ENCODE results near the gene DACT2.

Gene DACT2

DNA sequence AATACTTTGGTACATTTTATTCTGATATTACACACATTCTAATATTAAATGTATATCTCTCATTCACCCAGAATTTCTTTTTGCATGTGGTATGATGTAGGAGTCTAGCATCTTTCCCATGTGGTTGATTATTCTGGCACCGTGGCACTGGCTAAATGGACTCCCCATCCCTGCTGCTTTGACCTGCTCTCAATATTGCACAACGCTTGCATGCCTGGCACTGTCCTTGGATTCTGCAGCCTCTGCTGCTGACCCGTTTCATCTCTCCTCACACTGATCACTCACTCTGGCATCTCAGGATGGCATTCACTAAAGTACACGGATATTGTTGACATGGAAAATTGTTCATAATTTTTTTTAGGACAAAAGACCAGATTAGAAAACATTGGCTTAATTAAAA, 11.5 kb upstream of the DACT2 start:
- peaks cover 0 to 5% (median 0%) of the 10 kb centered on the region in 5 donors for H3K4me1 ChIP-seq (ENCODE audit: control insufficient read depth in 5 of 5, insufficient read depth in 5 of 5, low read length in 5 of 5)

DNA sequence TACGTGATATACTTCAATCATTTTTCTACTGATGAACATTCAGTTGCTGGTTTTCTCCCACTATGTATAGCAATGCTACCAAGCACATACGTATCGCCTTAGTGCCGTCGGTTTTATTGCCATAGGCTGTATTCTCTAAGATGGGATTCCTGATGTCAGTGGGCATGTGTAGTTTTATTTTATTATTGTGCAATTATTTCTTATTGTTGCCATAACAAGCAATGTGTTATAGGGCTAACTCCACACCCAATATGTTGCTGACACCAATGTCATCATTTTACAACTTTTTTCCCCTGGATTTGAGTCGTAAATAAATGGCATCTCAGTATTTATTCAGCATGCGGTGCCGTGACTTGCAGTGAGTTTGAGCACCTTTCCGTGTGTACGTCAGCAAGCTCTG, 10.8 kb upstream of the DACT2 start:
- Histone ChIP-seq H3K27ac (ENCODE audit: low read depth, low read length) (no peak overlapping the region), H3K9me3 (ENCODE audit: control insufficient read depth in 5 of 5, low read length in 5 of 5) (no peaks in the 10 kb centered on the region), H3K27me3 (ENCODE audit: control insufficient read depth in 5 of 5, insufficient read depth in 4 of 5, low read length in 5 of 5) (peaks cover 0 to 5% (median 3%) of the 10 kb centered on the region in 5 donors), H3K36me3 (ENCODE audit: control insufficient read depth in 5 of 5, insufficient read depth in 5 of 5, low read length in 5 of 5) (no peaks in the 10 kb centered on the region), H3K4me3 (ENCODE audit: low read depth in 1 of 5, low read length in 5 of 5) (no peak overlapping the region), H3K9ac (ENCODE audit: low read length in 5 of 5) (no peak overlapping the region), H3K4me1 (ENCODE audit: control insufficient read depth in 5 of 5, insufficient read depth in 5 of 5, low read length in 5 of 5) (peaks cover 0 to 5% (median 0%) of the 10 kb centered on the region in 5 donors)

More for the DNA sequence above, 11.5 kb upstream of the DACT2 start:
- peaks cover 0 to 6% (median 5%) of the 10 kb centered on the region in 5 donors for H3K27me3 ChIP-seq (ENCODE audit: control insufficient read depth in 5 of 5, insufficient read depth in 4 of 5, low read length in 5 of 5)
- H3K36me3 ChIP-seq (ENCODE audit: control insufficient read depth in 5 of 5, insufficient read depth in 5 of 5, low read length in 5 of 5) = no peaks in the 10 kb centered on the region
- H3K4me3 ChIP-seq (ENCODE audit: low read depth in 1 of 5, low read length in 5 of 5) = no peak overlapping the region
- no peak overlapping the region for H3K27ac ChIP-seq (ENCODE audit: low read depth, low read length)
- no peaks in the 10 kb centered on the region for H3K9me3 ChIP-seq (ENCODE audit: control insufficient read depth in 5 of 5, low read length in 5 of 5)
- no peak overlapping the region for H3K9ac ChIP-seq (ENCODE audit: low read length in 5 of 5)

DNA sequence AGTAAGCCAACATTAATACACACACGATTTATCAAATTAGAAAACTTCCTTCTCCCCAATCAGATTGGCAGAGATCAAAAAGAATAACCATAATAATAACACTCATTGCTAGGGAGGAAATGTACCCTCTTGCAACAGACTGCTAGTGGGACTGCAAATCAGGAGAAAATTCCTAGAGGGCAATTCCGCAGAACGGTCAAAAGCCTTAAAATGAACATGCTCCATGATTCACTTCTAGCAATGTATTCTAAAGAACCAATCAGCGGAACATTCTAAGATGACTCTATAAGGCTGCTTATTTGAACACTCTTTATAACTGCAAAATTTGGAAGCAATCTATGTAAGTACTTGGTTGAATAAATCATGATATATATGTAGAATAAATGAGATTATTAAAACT, 8.5 kb upstream of the DACT2 start:
- Histone ChIP-seq H3K27me3 (ENCODE audit: control insufficient read depth in 5 of 5, insufficient read depth in 4 of 5, low read length in 5 of 5) (peaks cover 0 to 5% (median 3%) of the 10 kb centered on the region in 5 donors), H3K4me1 (ENCODE audit: control insufficient read depth in 5 of 5, insufficient read depth in 5 of 5, low read length in 5 of 5) (peaks cover 0 to 5% (median 0%) of the 10 kb centered on the region in 5 donors), H3K36me3 (ENCODE audit: control insufficient read depth in 5 of 5, insufficient read depth in 5 of 5, low read length in 5 of 5) (no peaks in the 10 kb centered on the region), H3K27ac (ENCODE audit: low read depth, low read length) (no peak overlapping the region), H3K9ac (ENCODE audit: low read length in 5 of 5) (no peak overlapping the region), H3K9me3 (ENCODE audit: control insufficient read depth in 5 of 5, low read length in 5 of 5) (no peaks in the 10 kb centered on the region), H3K4me3 (ENCODE audit: low read depth in 1 of 5, low read length in 5 of 5) (no peak overlapping the region)

DNA sequence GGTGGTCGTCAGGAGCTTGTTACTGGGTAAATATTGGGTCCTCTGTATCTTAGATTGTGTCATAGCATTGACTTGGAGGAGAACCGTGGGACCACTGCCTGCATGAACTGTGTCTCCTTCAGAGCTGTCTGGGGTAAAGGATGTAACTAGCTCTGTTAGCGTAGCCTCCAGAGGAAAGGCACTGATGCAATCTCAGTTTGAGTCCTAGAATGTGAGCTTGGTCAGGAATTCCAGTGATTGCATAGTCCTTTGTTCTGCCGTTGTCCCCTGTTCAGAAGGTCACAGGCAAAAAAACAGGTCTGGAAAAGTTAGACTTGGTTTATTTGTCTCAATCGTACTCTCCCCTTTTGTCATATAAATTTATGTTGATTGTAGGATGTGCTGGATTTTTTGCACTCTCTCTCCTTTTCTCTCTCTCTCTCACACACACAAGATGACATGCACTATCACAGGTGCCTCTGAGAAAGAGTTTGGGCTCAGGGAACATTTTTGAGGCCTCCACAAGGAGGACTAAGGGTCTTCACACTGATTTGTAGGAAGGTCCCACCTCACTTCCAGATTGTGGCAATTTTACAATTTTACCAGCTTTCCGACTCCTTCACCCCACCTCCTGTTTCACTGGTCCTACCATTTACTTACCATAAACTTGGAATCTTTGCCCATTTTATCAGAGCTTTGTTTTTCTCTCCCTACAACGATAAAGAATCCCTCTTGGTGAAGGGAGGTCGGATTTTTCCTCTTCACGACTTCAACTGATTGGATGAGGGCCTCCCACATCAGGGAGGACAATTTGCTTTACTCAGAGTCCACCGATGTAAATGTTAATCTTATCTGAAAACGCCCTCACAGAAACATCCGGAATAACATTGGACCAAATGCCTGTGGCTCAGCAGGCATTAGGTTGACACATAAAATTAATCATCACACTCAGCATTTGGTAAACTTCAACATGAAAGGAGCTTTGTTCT, 7.0 kb upstream of the DACT2 start:
- Histone ChIP-seq H3K9ac (ENCODE audit: low read length in 5 of 5) (no peak overlapping the region), H3K4me1 (ENCODE audit: control insufficient read depth in 5 of 5, insufficient read depth in 5 of 5, low read length in 5 of 5) (peaks cover 0 to 5% (median 0%) of the 10 kb centered on the region in 5 donors), H3K36me3 (ENCODE audit: control insufficient read depth in 5 of 5, insufficient read depth in 5 of 5, low read length in 5 of 5) (no peaks in the 10 kb centered on the region), H3K4me3 (ENCODE audit: low read depth in 1 of 5, low read length in 5 of 5) (no peak overlapping the region), H3K27me3 (ENCODE audit: control insufficient read depth in 5 of 5, insufficient read depth in 4 of 5, low read length in 5 of 5) (peaks cover 0 to 3% (median 3%) of the 10 kb centered on the region in 5 donors), H3K9me3 (ENCODE audit: control insufficient read depth in 5 of 5, low read length in 5 of 5) (no peaks in the 10 kb centered on the region), H3K27ac (ENCODE audit: low read depth, low read length) (no peak overlapping the region)

DNA sequence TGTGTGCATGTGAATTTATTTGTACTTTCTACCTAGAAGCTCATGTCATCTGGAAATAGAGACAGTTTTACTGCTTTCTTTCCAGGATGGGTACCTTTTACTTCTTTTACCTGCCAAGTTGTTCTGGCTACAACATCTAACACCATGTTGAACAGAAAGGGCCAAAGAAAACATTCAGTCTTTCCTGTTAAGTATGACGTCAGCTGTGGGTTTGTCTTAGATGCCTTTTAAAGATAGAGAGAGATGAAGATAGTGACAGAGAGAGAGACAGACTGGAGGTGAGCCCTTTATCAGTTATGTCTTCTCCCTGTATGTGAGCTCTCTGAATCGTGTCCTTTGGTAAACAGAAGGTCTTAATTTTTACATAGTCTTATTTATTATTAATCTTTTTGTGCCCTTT, 3.4 kb upstream of the DACT2 start:
- peaks cover 0 to 5% (median 0%) of the 10 kb centered on the region in 5 donors for H3K4me1 ChIP-seq (ENCODE audit: control insufficient read depth in 5 of 5, insufficient read depth in 5 of 5, low read length in 5 of 5)
- no peak overlapping the region for H3K9ac ChIP-seq (ENCODE audit: low read length in 5 of 5)
- no peak overlapping the region for H3K4me3 ChIP-seq (ENCODE audit: low read depth in 1 of 5, low read length in 5 of 5)
- H3K27me3 ChIP-seq (ENCODE audit: control insufficient read depth in 5 of 5, insufficient read depth in 4 of 5, low read length in 5 of 5) = peaks cover 7 to 28% (median 17%) of the 10 kb centered on the region in 5 donors
- H3K36me3 ChIP-seq (ENCODE audit: control insufficient read depth in 5 of 5, insufficient read depth in 5 of 5, low read length in 5 of 5) = no peaks in the 10 kb centered on the region
- H3K27ac ChIP-seq (ENCODE audit: low read depth, low read length) = no peak overlapping the region
- H3K9me3 ChIP-seq (ENCODE audit: control insufficient read depth in 5 of 5, low read length in 5 of 5) = peaks cover 0 to 10% (median 3%) of the 10 kb centered on the region in 5 donors

DNA sequence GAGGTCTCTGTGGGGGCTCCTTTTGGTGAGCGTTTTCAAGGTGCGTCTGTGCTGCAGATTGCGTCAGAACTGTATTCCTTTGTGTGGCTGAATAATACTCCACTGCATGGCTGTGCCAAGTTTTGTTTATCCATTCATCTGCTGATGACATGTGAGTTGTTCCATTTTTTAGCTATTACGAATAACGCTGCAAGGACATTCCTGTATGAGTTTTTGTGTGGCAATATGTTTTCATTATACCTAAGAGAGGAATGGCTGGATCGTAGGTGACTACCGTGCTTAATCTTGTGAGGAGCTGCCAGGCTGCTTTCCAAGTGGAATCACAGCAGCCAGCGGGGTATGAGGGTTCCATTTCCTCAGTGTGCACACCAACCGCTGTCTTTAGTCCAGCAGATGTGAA, 1.1 kb upstream of the DACT2 start:
- Histone ChIP-seq H3K27ac (ENCODE audit: low read depth, low read length) (no peak overlapping the region), H3K9ac (ENCODE audit: low read length in 5 of 5) (no peak overlapping the region), H3K27me3 (ENCODE audit: control insufficient read depth in 5 of 5, insufficient read depth in 4 of 5, low read length in 5 of 5) (peaks cover 7 to 30% (median 17%) of the 10 kb centered on the region in 5 donors), H3K9me3 (ENCODE audit: control insufficient read depth in 5 of 5, low read length in 5 of 5) (peaks cover 0 to 10% (median 3%) of the 10 kb centered on the region in 5 donors), H3K4me1 (ENCODE audit: control insufficient read depth in 5 of 5, insufficient read depth in 5 of 5, low read length in 5 of 5) (no peaks in the 10 kb centered on the region), H3K4me3 (ENCODE audit: low read depth in 1 of 5, low read length in 5 of 5) (no peak overlapping the region), H3K36me3 (ENCODE audit: control insufficient read depth in 5 of 5, insufficient read depth in 5 of 5, low read length in 5 of 5) (no peaks in the 10 kb centered on the region)

DNA sequence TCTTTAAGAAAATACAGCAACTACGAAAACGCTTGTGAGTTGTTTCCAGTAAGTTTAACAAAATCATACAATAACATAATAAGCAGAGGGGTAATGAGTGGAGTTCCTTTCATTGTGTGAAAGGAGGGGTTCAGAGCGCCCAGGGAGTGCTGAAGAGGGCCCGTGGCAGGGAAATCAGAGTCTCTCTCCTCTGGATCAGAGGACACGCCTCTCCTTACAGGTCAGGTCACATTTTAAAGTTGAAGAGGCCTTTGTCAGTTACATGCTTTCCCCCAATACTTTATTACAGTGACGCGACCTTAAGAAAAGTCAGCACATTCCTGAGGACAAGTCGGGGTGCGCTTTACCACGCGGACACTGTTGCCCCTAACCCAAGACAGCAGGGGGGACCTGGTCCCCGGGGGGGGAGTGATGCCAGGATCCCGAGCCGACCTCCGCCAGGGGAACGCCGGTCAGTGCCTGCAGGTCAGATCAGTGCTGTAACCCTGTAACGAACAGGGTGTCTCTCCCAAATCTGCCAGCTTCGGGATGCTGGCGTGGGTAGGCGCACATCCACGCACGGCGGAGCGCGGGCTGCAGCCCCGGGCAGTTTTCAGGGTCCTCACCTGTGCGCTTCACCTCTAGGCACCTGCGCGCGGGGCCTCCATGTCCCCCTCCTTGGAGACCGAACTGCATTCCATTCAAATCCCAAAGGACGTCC, 848 bp downstream of the DACT2 start:
- Histone ChIP-seq H3K4me3 (ENCODE audit: low read depth in 1 of 5, low read length in 5 of 5) (peak overlapping the region in 2 of 5 donors; percentile 22 to 44), H3K27me3 (ENCODE audit: control insufficient read depth in 5 of 5, insufficient read depth in 4 of 5, low read length in 5 of 5) (peaks cover 14 to 47% (median 19%) of the 10 kb centered on the region in 5 donors), H3K4me1 (ENCODE audit: control insufficient read depth in 5 of 5, insufficient read depth in 5 of 5, low read length in 5 of 5) (no peaks in the 10 kb centered on the region), H3K36me3 (ENCODE audit: control insufficient read depth in 5 of 5, insufficient read depth in 5 of 5, low read length in 5 of 5) (no peaks in the 10 kb centered on the region), H3K9ac (ENCODE audit: low read length in 5 of 5) (no peak overlapping the region), H3K9me3 (ENCODE audit: control insufficient read depth in 5 of 5, low read length in 5 of 5) (peaks cover 0 to 10% (median 3%) of the 10 kb centered on the region in 5 donors), H3K27ac (ENCODE audit: low read depth, low read length) (no peak overlapping the region)

DNA sequence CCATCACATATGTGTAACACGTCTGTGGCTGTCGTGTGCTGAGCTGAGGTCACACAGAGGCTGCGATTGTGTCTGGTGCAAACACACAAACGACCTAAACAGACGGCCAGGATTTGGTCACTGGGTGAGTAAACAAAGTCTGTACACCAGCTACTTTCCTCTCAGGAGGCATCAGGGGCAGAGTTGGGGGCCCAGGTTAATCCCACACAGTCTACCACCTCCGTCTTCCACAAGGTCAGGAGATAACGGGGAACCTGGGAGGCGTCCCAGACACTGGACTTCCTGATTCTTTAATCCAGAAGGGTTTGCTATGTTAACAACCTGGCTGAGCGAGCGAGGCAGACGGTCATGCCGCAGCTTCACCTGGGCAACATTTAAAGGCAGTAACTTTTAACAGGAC, 1.5 kb downstream of the DACT2 start:
- H3K9ac ChIP-seq (ENCODE audit: low read length in 5 of 5) = no peak overlapping the region
- no peaks in the 10 kb centered on the region for H3K4me1 ChIP-seq (ENCODE audit: control insufficient read depth in 5 of 5, insufficient read depth in 5 of 5, low read length in 5 of 5)
- peaks cover 14 to 47% (median 19%) of the 10 kb centered on the region in 5 donors for H3K27me3 ChIP-seq (ENCODE audit: control insufficient read depth in 5 of 5, insufficient read depth in 4 of 5, low read length in 5 of 5)
- peak overlapping the region in 1 of 5 donors; percentile 5 for H3K4me3 ChIP-seq (ENCODE audit: low read depth in 1 of 5, low read length in 5 of 5)
- H3K36me3 ChIP-seq (ENCODE audit: control insufficient read depth in 5 of 5, insufficient read depth in 5 of 5, low read length in 5 of 5) = no peaks in the 10 kb centered on the region
- peaks cover 0 to 10% (median 3%) of the 10 kb centered on the region in 5 donors for H3K9me3 ChIP-seq (ENCODE audit: control insufficient read depth in 5 of 5, low read length in 5 of 5)
- no peak overlapping the region for H3K27ac ChIP-seq (ENCODE audit: low read depth, low read length)

DNA sequence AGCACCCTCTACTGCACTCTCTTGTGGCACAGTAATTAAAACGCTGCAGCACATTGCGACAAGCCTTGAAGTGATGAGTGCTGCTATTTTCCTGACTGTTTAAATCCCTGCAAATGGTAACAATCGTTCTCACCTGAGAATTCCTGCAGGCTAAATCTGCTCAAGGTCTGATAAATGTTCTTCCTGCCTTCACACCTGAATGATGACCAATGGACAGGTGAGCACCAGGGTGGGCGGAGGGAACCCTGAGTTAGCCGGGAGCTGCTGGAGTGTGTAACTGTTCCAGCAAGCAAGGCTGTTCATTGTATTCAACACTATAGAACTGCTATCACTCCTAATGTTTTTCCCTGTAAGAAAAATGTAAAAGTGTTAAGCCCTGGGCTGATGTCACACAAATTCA, 4.0 kb downstream of the DACT2 start:
- no peak overlapping the region for H3K9ac ChIP-seq (ENCODE audit: low read length in 5 of 5)
- H3K36me3 ChIP-seq (ENCODE audit: control insufficient read depth in 5 of 5, insufficient read depth in 5 of 5, low read length in 5 of 5) = no peaks in the 10 kb centered on the region
- H3K4me3 ChIP-seq (ENCODE audit: low read depth in 1 of 5, low read length in 5 of 5) = no peak overlapping the region
- H3K27me3 ChIP-seq (ENCODE audit: control insufficient read depth in 5 of 5, insufficient read depth in 4 of 5, low read length in 5 of 5) = peaks cover 12 to 38% (median 16%) of the 10 kb centered on the region in 5 donors
- H3K9me3 ChIP-seq (ENCODE audit: control insufficient read depth in 5 of 5, low read length in 5 of 5) = peaks cover 0 to 2% (median 0%) of the 10 kb centered on the region in 5 donors
- no peak overlapping the region for H3K27ac ChIP-seq (ENCODE audit: low read depth, low read length)
- no peaks in the 10 kb centered on the region for H3K4me1 ChIP-seq (ENCODE audit: control insufficient read depth in 5 of 5, insufficient read depth in 5 of 5, low read length in 5 of 5)

DNA sequence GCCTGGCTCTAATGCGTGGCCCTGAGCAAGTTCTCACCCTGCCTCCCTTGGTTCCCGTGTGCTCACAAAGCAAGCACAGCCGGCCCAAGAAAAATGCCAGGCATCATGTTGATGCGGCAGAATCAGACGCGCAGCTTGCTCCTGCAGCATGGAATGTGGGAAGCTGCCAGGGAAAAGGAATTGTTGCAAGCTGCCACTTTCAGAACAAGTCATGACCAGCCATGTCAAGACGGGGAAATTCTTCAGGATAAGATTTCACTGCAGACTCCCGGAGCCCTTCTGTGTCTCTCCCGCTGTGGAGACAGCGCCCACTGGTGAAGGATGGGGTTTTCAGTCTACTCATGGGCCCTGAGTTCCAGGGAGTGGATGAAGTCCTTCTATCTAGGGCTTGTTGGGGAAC, 4.6 kb downstream of the DACT2 start:
- H3K9me3 ChIP-seq (ENCODE audit: control insufficient read depth in 5 of 5, low read length in 5 of 5) = no peaks in the 10 kb centered on the region
- H3K9ac ChIP-seq (ENCODE audit: low read length in 5 of 5) = no peak overlapping the region
- no peak overlapping the region for H3K27ac ChIP-seq (ENCODE audit: low read depth, low read length)
- no peaks in the 10 kb centered on the region for H3K36me3 ChIP-seq (ENCODE audit: control insufficient read depth in 5 of 5, insufficient read depth in 5 of 5, low read length in 5 of 5)
- no peak overlapping the region for H3K4me3 ChIP-seq (ENCODE audit: low read depth in 1 of 5, low read length in 5 of 5)
- peaks cover 8 to 33% (median 16%) of the 10 kb centered on the region in 5 donors for H3K27me3 ChIP-seq (ENCODE audit: control insufficient read depth in 5 of 5, insufficient read depth in 4 of 5, low read length in 5 of 5)
- H3K4me1 ChIP-seq (ENCODE audit: control insufficient read depth in 5 of 5, insufficient read depth in 5 of 5, low read length in 5 of 5) = no peaks in the 10 kb centered on the region

All from subcutaneous abdominal adipose tissue (tissue), 5 donors.